ENCODE measurements around the gene SPECC1L.
"Not testable (repeated sequence)": the region's sequence is repeated elsewhere in the genome, so short reads cannot be mapped to it uniquely, and the experiment has no call there.

GRCh38 chr22:24238101-24238694, 32.4 kb upstream of the SPECC1L start:
- not testable (repeated sequence) for TF ChIP-seq EZH2 (IDR thresholded peaks at IDR 0.05; ENCODE audit: insufficient read depth, poor library complexity, severe bottlenecking); EZH2phosphoT487 (IDR thresholded peaks at IDR 0.05; ENCODE audit: insufficient read depth, low read depth)

All from GM23248 (cell line).